ENCODE measurements around the gene UBE2V1.
"Not testable (repeated sequence)": the region's sequence is repeated elsewhere in the genome, so short reads cannot be mapped to it uniquely, and the experiment has no call there.

Gene UBE2V1
- long read RNA-seq, donor 1, transcript UBE2V1-203 (4 exons, 2,133 nt): major isoform, 47 of 58 reads
- long read RNA-seq, donor 1, transcript UBE2V1-205 (3 exons, 1,983 nt): minor isoform, 6 of 58 reads
- long read RNA-seq, donor 1, partial matches to known transcripts: 0 of 58 reads
- long read RNA-seq, donor 1, other reads (novel, unspliced or antisense): 0 of 58 reads
- long read RNA-seq, donor 2, transcript UBE2V1-205 (3 exons, 1,983 nt): minor isoform, 6 of 53 reads
- long read RNA-seq, donor 2, transcript UBE2V1-211 (3 exons, 566 nt): minor isoform, 6 of 53 reads
- long read RNA-seq, donor 2, transcript UBE2V1-203 (4 exons, 2,133 nt): major isoform, 35 of 53 reads
- long read RNA-seq, donor 2, partial matches to known transcripts: 5 of 53 reads
- long read RNA-seq, donor 2, other reads (novel, unspliced or antisense): 0 of 53 reads
- long read RNA-seq, donor 3, transcript UBE2V1-203 (4 exons, 2,133 nt): major isoform, 28 of 81 reads
- long read RNA-seq, donor 3, partial matches to known transcripts: 47 of 81 reads
- long read RNA-seq, donor 3, other reads (novel, unspliced or antisense): 0 of 81 reads
- long read RNA-seq, donor 4, transcript UBE2V1-203 (4 exons, 2,133 nt): major isoform, 46 of 65 reads
- long read RNA-seq, donor 4, transcript UBE2V1-205 (3 exons, 1,983 nt): minor isoform, 5 of 65 reads
- long read RNA-seq, donor 4, transcript UBE2V1-211 (3 exons, 566 nt): minor isoform, 13 of 65 reads
- long read RNA-seq, donor 4, partial matches to known transcripts: 0 of 65 reads
- long read RNA-seq, donor 4, other reads (novel, unspliced or antisense): 0 of 65 reads
- long read RNA-seq, donor 5, transcript UBE2V1-203 (4 exons, 2,133 nt): major isoform, 48 of 96 reads
- long read RNA-seq, donor 5, transcript UBE2V1-211 (3 exons, 566 nt): minor isoform, 10 of 96 reads
- long read RNA-seq, donor 5, transcript UBE2V1-205 (3 exons, 1,983 nt): minor isoform, 7 of 96 reads
- long read RNA-seq, donor 5, partial matches to known transcripts: 30 of 96 reads
- long read RNA-seq, donor 5, other reads (novel, unspliced or antisense): 0 of 96 reads
- long read RNA-seq, donor 6, transcript UBE2V1-211 (3 exons, 566 nt): minor isoform, 7 of 64 reads
- long read RNA-seq, donor 6, transcript UBE2V1-203 (4 exons, 2,133 nt): major isoform, 56 of 64 reads
- long read RNA-seq, donor 6, partial matches to known transcripts: 0 of 64 reads
- long read RNA-seq, donor 6, other reads (novel, unspliced or antisense): 0 of 64 reads
- long read RNA-seq, donor 7, transcript UBE2V1-205 (3 exons, 1,983 nt): minor isoform, 7 of 134 reads
- long read RNA-seq, donor 7, transcript UBE2V1-211 (3 exons, 566 nt): minor isoform, 11 of 134 reads
- long read RNA-seq, donor 7, transcript UBE2V1-203 (4 exons, 2,133 nt): major isoform, 102 of 134 reads
- long read RNA-seq, donor 7, partial matches to known transcripts: 10 of 134 reads
- long read RNA-seq, donor 7, other reads (novel, unspliced or antisense): 0 of 134 reads
- long read RNA-seq, donor 8, transcript UBE2V1-205 (3 exons, 1,983 nt): minor isoform, 6 of 106 reads
- long read RNA-seq, donor 8, transcript UBE2V1-211 (3 exons, 566 nt): minor isoform, 5 of 106 reads
- long read RNA-seq, donor 8, transcript UBE2V1-203 (4 exons, 2,133 nt): major isoform, 48 of 106 reads
- long read RNA-seq, donor 8, partial matches to known transcripts: 43 of 106 reads
- long read RNA-seq, donor 8, other reads (novel, unspliced or antisense): 0 of 106 reads

GRCh38 chr20:50112512-50113419 is at the start of gene UBE2V1:
Gene UBE2V1 (minus strand): TSS chr20:50113150. CDS start chr20:50113128, 22 bp downstream.
- peak; percentile 89 for DNase-seq

- DNase-seq: not testable (repeated sequence)
Measured at GRCh38 chr20:50161494-50161893, 48.5 kb upstream of the UBE2V1 start.

GRCh38 chr20:50153500-50154377 is 40.8 kb upstream of the UBE2V1 start, which contains the start of gene PEDS1:
Gene PEDS1 (minus strand): TSS chr20:50153723. CDS start chr20:50153637, 86 bp downstream.
- DNase-seq: peak; percentile 87

GRCh38 chr20:50153153-50153499 is 40.2 kb upstream of the UBE2V1 start:
- DNase-seq: peak; percentile 80

- no peak for DNase-seq
Measured at GRCh38 chr20:50152394-50153152, 39.6 kb upstream of the UBE2V1 start.

GRCh38 chr20:50151034-50151743 is 38.2 kb upstream of the UBE2V1 start:
- DNase-seq: no peak

- DNase-seq: no peak
Measured at GRCh38 chr20:50149481-50150254, 36.7 kb upstream of the UBE2V1 start.

GRCh38 chr20:50146732-50147662 is 34.0 kb upstream of the UBE2V1 start:
- no peak for DNase-seq

- DNase-seq: no peak
Measured at GRCh38 chr20:50146214-50146613, 33.3 kb upstream of the UBE2V1 start.

GRCh38 chr20:50145566-50145965 is 32.6 kb upstream of the UBE2V1 start:
- DNase-seq: no peak

GRCh38 chr20:50144362-50144761 is 31.4 kb upstream of the UBE2V1 start:
- no peak for DNase-seq

GRCh38 chr20:50142812-50143211 is 29.9 kb upstream of the UBE2V1 start:
- no peak for DNase-seq

- DNase-seq: no peak
Measured at GRCh38 chr20:50141811-50142561, 29.0 kb upstream of the UBE2V1 start.

- no peak for DNase-seq
Measured at GRCh38 chr20:50141018-50141675, 28.2 kb upstream of the UBE2V1 start.
